Esophagus muscularis mucosa (tissue), 4 donors: ENCODE measurements around the gene SFSWAP. TPM values are rescaled to one million over a fixed set of nuclear protein-coding genes. Genes with fewer than 3 reads are reported as not detected.
"Not testable (repeated sequence)": the region's sequence is repeated elsewhere in the genome, so short reads cannot be mapped to it uniquely, and the experiment has no call there.

Source experiments
- DNase-seq: peaks from one replicate; pipeline ENCODE4 v3.0.0-alpha.2; 2017; ENCODE audit errors: extremely low spot score
- H3K27ac ChIP-seq, 4 donors: fragments of 200-600 bp; sonication (generic); replicated peaks in 1 of 4; 1 replicate in 3 of 4; 2 replicates in 1 of 4; pipeline ENCODE4 v1.5.1; 2016 to 2019; ENCODE audit warnings: mild to moderate bottlenecking in 1 of 4
- H3K27me3 ChIP-seq, 4 donors: fragments of 200-600 bp; sonication (generic); one replicate each; pipeline versions ENCODE4 v1.5.1 to v1.6.0; 2016 to 2019
- H3K36me3 ChIP-seq, 4 donors: fragments of 200-600 bp; sonication (generic); one replicate each; pipeline ENCODE4 v1.5.1; 2016 to 2019
- H3K4me1 ChIP-seq, 4 donors: fragments of 200-600 bp; sonication (generic); one replicate each; pipeline ENCODE4 v1.5.1; 2016 to 2019
- H3K4me3 ChIP-seq, 4 donors: fragments of 200-600 bp; sonication (generic); 1 replicate in 2 of 4; 2 replicates in 2 of 4; pipeline ENCODE4 v1.5.1; 2016 to 2019; ENCODE audit warnings: mild to moderate bottlenecking in 4 of 4, moderate library complexity in 1 of 4
- H3K9me3 ChIP-seq, 4 donors: fragments of 200-600 bp; sonication (generic); 1 replicate in 3 of 4; 2 replicates in 1 of 4; pipeline ENCODE4 v1.5.1; 2016 to 2019
- CTCF ChIP-seq, 3 experiments: fragments of 200-600 bp in 2 of 3; fragments of 450-650 bp in 1 of 3; sonication (generic) in 2 of 3; IDR thresholded peaks; one replicate each; pipeline ENCODE4 v1.5.1; 2017 to 2019; ENCODE audit warnings: antibody characterized with exemption in 3 of 3, mild to moderate bottlenecking in 2 of 3, moderate library complexity in 1 of 3
- EP300 ChIP-seq: sonication (generic); formaldehyde crosslinking; IDR thresholded peaks from one replicate; pipeline ENCODE4 v1.6.1; 2017; ENCODE audit warnings: antibody characterized with exemption
- POLR2A ChIP-seq: fragments of 450-650 bp; IDR thresholded peaks from one replicate; pipeline ENCODE4 v1.6.1; 2017; ENCODE audit warnings: antibody characterized with exemption, moderate library complexity, mild to moderate bottlenecking, low read depth
- POLR2AphosphoS5 ChIP-seq, 2 donors: sonication (generic); formaldehyde crosslinking; IDR thresholded peaks; one replicate each; pipeline ENCODE4 v1.6.1; 2017; ENCODE audit warnings: antibody characterized with exemption in 2 of 2
- WGBS: methylation state at CpG from one replicate; pipeline ENCODE4 v1.1.5; 2018; 5-methylcytosine and 5-hydroxymethylcytosine counted together
- intact Hi-C: fragments of 100-400 bp; cut with DNase I; formaldehyde crosslinking; loops from one replicate; pipeline ENCODE4 v1.15.1; 2023
- total RNA-seq, 4 donors: library from RNA; depleted of rRNA; stranded (reverse); fragments of >200 nt; gene quantifications; one replicate each; pipeline versions ENCODE4 v1.1.0 to v1.2.1, GENCODE V29; 2016

The SFSWAP gene
- total RNA-seq, 4 donors from 2014 or later: 21.7 to 28.2 (median 25.0) TPM

GRCh38 chr12:131680392-131681256 is 30.3 kb upstream of the SFSWAP start:
- H3K27me3 ChIP-seq: peaks cover 0 to 50% (median 5%) of the 10 kb centered on the region in 4 donors
- DNase-seq, H3K4me3 ChIP-seq, H3K36me3 ChIP-seq, H3K4me1 ChIP-seq, intact Hi-C loops, H3K9me3 ChIP-seq, H3K27ac ChIP-seq: not testable (repeated sequence)
- 57% methylated on average over 6 of the region's 18 CpGs for WGBS

GRCh38 chr12:131681257-131681620 is 29.7 kb upstream of the SFSWAP start:
- DNase-seq: no peak
- 93% methylated on average over 4 of the region's 5 CpGs for WGBS
- no peaks in the 10 kb centered on the region for H3K9me3 ChIP-seq
- no peaks in the 10 kb centered on the region for H3K36me3 ChIP-seq
- no peak for TF ChIP-seq EP300
- no peak for TF ChIP-seq CTCF (IDR thresholded peaks at IDR 0.05)
- TF ChIP-seq POLR2AphosphoS5 (IDR thresholded peaks at IDR 0.05): no peak
- TF ChIP-seq POLR2A: no peak
- no peaks in the 10 kb centered on the region for H3K4me1 ChIP-seq
- peaks cover 0 to 49% (median 5%) of the 10 kb centered on the region in 4 donors for H3K27me3 ChIP-seq
- intact Hi-C loops: no loop called here
- H3K27ac ChIP-seq: no peak overlapping the region
- H3K4me3 ChIP-seq: no peak overlapping the region

- H3K4me3 ChIP-seq, intact Hi-C loops, H3K36me3 ChIP-seq, H3K4me1 ChIP-seq, H3K27ac ChIP-seq, H3K9me3 ChIP-seq: not testable (repeated sequence)
- peak; percentile 94 for DNase-seq
- 52% methylated on average over 15 of the region's 25 CpGs for WGBS
- H3K27me3 ChIP-seq: peaks cover 0 to 50% (median 5%) of the 10 kb centered on the region in 4 donors
Measured at GRCh38 chr12:131681746-131682509, 29.0 kb upstream of the SFSWAP start.

- no peak for DNase-seq
- Histone ChIP-seq H3K9me3 (no peaks in the 10 kb centered on the region), H3K27me3 (peaks cover 0 to 54% (median 5%) of the 10 kb centered on the region in 4 donors), H3K4me1 (no peaks in the 10 kb centered on the region), H3K36me3 (no peaks in the 10 kb centered on the region), H3K4me3 (no peak overlapping the region), H3K27ac (no peak overlapping the region)
- WGBS: 44% methylated on average over 8 of the region's 10 CpGs
- no peak for TF ChIP-seq EP300
- TF ChIP-seq CTCF (IDR thresholded peaks at IDR 0.05): no peak
- TF ChIP-seq POLR2A: no peak
- TF ChIP-seq POLR2AphosphoS5 (IDR thresholded peaks at IDR 0.05): no peak
- intact Hi-C loops: no loop called here
Measured at GRCh38 chr12:131682510-131682895, 28.4 kb upstream of the SFSWAP start.

GRCh38 chr12:131683266-131684014 is 27.4 kb upstream of the SFSWAP start:
- H3K27me3 ChIP-seq: peaks cover 0 to 56% (median 4%) of the 10 kb centered on the region in 4 donors
- DNase-seq: no peak
- 80% methylated on average over 12 of the region's 17 CpGs for WGBS
- TF ChIP-seq POLR2A: no peak
- TF ChIP-seq CTCF (IDR thresholded peaks at IDR 0.05): no peak
- intact Hi-C loops: no loop called here
- H3K36me3 ChIP-seq: no peaks in the 10 kb centered on the region
- H3K4me1 ChIP-seq: no peaks in the 10 kb centered on the region
- H3K27ac ChIP-seq: no peak overlapping the region
- no peaks in the 10 kb centered on the region for H3K9me3 ChIP-seq
- H3K4me3 ChIP-seq: no peak overlapping the region
